WTC11 (cell line): ENCODE data around the gene TRMT10A. TPM values are rescaled to one million over a fixed set of nuclear protein-coding genes. Genes with fewer than 3 reads are reported as not detected.
A peak's percentile ranks its signal among the peaks of the same experiment; 100 is the strongest.

Source experiments
- ATAC-seq: fragments of 200-7000 bp; cut with Tn5 transposase; 2 replicates; pipeline ENCODE4 v1.10.0; 2021; ENCODE audit warnings: mild to moderate bottlenecking, moderate library complexity
- CTCF ChIA-PET: fragments of 300-600 bp; sonication (Branson Sonifier 250); formaldehyde crosslinking; loops from one replicate; lab custom pipeline; 2021; ENCODE audit warnings: antibody characterized with exemption; lab: Charles Lee
- POLR2A ChIA-PET: fragments of 350-600 bp; sonication (Branson Sonifier 250); formaldehyde crosslinking; loops from one replicate; lab custom pipeline; 2021; ENCODE audit warnings: antibody characterized with exemption; lab: Charles Lee
- DNase-seq: peaks from one replicate; pipeline ENCODE4 v3.0.0; 2021; ENCODE audit warnings: low spot score
- H3K27ac Mint-ChIP-seq: 2 replicates; pipeline ENCODE4 v1.8.0; 2021; ENCODE audit warnings: mixed read lengths
- H3K27me3 Mint-ChIP-seq: 2 replicates; pipeline ENCODE4 v1.8.0; 2021; ENCODE audit warnings: low read depth, mild to moderate bottlenecking, moderate library complexity, mixed read lengths
- H3K36me3 Mint-ChIP-seq: 2 replicates; pipeline ENCODE4 v1.8.0; 2021; ENCODE audit warnings: mixed read lengths
- H3K4me1 Mint-ChIP-seq: 2 replicates; pipeline ENCODE4 v1.8.0; 2022; ENCODE audit warnings: mixed read lengths
- H3K4me3 Mint-ChIP-seq: 2 replicates; pipeline ENCODE4 v1.8.0; 2021; ENCODE audit warnings: mild to moderate bottlenecking, moderate library complexity, mixed read lengths
- H3K9me3 Mint-ChIP-seq: 2 replicates; pipeline ENCODE4 v1.8.0; 2021; ENCODE audit warnings: mixed read lengths
- ARID4B ChIP-seq: sonication (generic); formaldehyde crosslinking; IDR thresholded peaks from 2 replicates; pipeline ENCODE4 v1.8.0; 2023; ENCODE audit warnings: missing genetic modification reagents, mild to moderate bottlenecking, borderline replicate concordance
- CREM ChIP-seq: sonication (generic); formaldehyde crosslinking; IDR thresholded peaks from 2 replicates; pipeline ENCODE4 v1.8.1; 2022; ENCODE audit warnings: mild to moderate bottlenecking, missing genetic modification reagents, moderate library complexity
- ELF4 ChIP-seq: sonication (generic); formaldehyde crosslinking; IDR thresholded peaks from 2 replicates; pipeline ENCODE4 v1.8.1; 2022; ENCODE audit warnings: low read depth, mild to moderate bottlenecking, moderate library complexity, missing genetic modification reagents
- ESRRA ChIP-seq: sonication (generic); formaldehyde crosslinking; IDR thresholded peaks from 2 replicates; pipeline ENCODE4 v1.8.1; 2022; ENCODE audit warnings: mild to moderate bottlenecking, missing genetic modification reagents, borderline replicate concordance
- FOXJ3 ChIP-seq: sonication (generic); formaldehyde crosslinking; IDR thresholded peaks from 2 replicates; pipeline ENCODE4 v1.9.0; 2021; ENCODE audit warnings: missing genetic modification reagents, mild to moderate bottlenecking, borderline replicate concordance
- GABPB1 ChIP-seq: sonication (generic); formaldehyde crosslinking; IDR thresholded peaks from 2 replicates; pipeline ENCODE4 v1.8.1; 2023; ENCODE audit warnings: mild to moderate bottlenecking, missing genetic modification reagents
- JAZF1 ChIP-seq: fragments of 250-450 bp; sonication (Bioruptor Pico); IDR thresholded peaks from 2 replicates; pipeline ENCODE4 v1.9.0; 2021; ENCODE audit warnings: moderate library complexity, mild to moderate bottlenecking, inconsistent platforms
- NR1H2 ChIP-seq: sonication (generic); formaldehyde crosslinking; IDR thresholded peaks from 2 replicates; pipeline ENCODE4 v1.9.0; 2021; ENCODE audit warnings: mild to moderate bottlenecking, moderate library complexity, missing genetic modification reagents
- OVOL2 ChIP-seq: fragments of 250-450 bp; sonication (Bioruptor Pico); IDR thresholded peaks from 2 replicates; pipeline ENCODE4 v1.9.0; 2021; ENCODE audit warnings: mild to moderate bottlenecking, borderline replicate concordance
- PREB ChIP-seq: sonication (generic); formaldehyde crosslinking; IDR thresholded peaks from 2 replicates; pipeline ENCODE4 v1.8.1; 2022; ENCODE audit warnings: mild to moderate bottlenecking, missing genetic modification reagents, moderate library complexity, borderline replicate concordance
- USF2 ChIP-seq: sonication (generic); formaldehyde crosslinking; IDR thresholded peaks from 2 replicates; pipeline ENCODE4 v1.8.1; 2023; ENCODE audit warnings: mild to moderate bottlenecking, missing genetic modification reagents, moderate library complexity
- ZBTB21 ChIP-seq: sonication (generic); formaldehyde crosslinking; IDR thresholded peaks from 2 replicates; pipeline ENCODE4 v1.8.1; 2023; ENCODE audit warnings: mild to moderate bottlenecking, missing genetic modification reagents, borderline replicate concordance
- ZNF396 ChIP-seq: fragments of 250-450 bp; sonication (Bioruptor Pico); IDR thresholded peaks from 2 replicates; pipeline ENCODE4 v1.8.0; 2021; ENCODE audit warnings: mild to moderate bottlenecking, moderate library complexity, borderline replicate concordance
- ZNF416 ChIP-seq: fragments of 250-450 bp; sonication (Bioruptor Pico); IDR thresholded peaks from 2 replicates; pipeline ENCODE4 v1.9.0; 2021; ENCODE audit warnings: mild to moderate bottlenecking, inconsistent platforms
- ZNF671 ChIP-seq: fragments of 250-450 bp; sonication (Bioruptor Pico); IDR thresholded peaks from 2 replicates; pipeline ENCODE4 v1.8.0; 2021; ENCODE audit warnings: mild to moderate bottlenecking
- total RNA-seq: library from RNA; stranded (reverse); gene quantifications from 3 replicates; pipeline ENCODE4 v1.2.3, GENCODE V29; 2021

The TRMT10A gene
- total RNA-seq, 1 experiment from 2014 or later = 3.7 TPM

- Mint-ChIP-seq H3K4me1 (peaks cover 9% of the 10 kb centered on the region), H3K27ac (no peak overlapping the region), H3K27me3 (no peaks in the 10 kb centered on the region), H3K36me3 (no peaks in the 10 kb centered on the region), H3K4me3 (no peak overlapping the region), H3K9me3 (no peaks in the 10 kb centered on the region)
- TF ChIP-seq NR1H2 (CRISPR knock-in tag) (no peak), JAZF1 (no peak), ELF4 (no peak), ZNF671 (CRISPR knock-in tag) (no peak), FOXJ3 (CRISPR knock-in tag) (no peak), ARID4B (CRISPR knock-in tag) (no peak), OVOL2 (no peak)
- ChIA-PET POLR2A (no interaction called here), CTCF (no interaction called here)
- no peak for ATAC-seq
- DNase-seq = no peak
These were observed 14.9 kb upstream of the TRMT10A start for GRCh38 chr4:99578714-99579113.

- H3K27ac Mint-ChIP-seq = peak within 1 kb of the TSS; percentile 89
- H3K27me3 Mint-ChIP-seq = peaks cover 4% of the 10 kb centered on the region; the same call in 1 of the 2 replicates
- H3K4me1 Mint-ChIP-seq = peaks cover 9% of the 10 kb centered on the region
- ChIA-PET POLR2A (no interaction called here), CTCF (interaction anchor here (1.1 kb wide), 2 partner anchors 11 to 104 kb away, joined by 3 to 4 read pairs; partner anchors contain the start of gene TRMT10A)
- no peaks in the 10 kb centered on the region for H3K9me3 Mint-ChIP-seq
- H3K4me3 Mint-ChIP-seq = peak within 1 kb of the TSS; percentile 22
- ATAC-seq (no peak), DNase-seq (no peak)
- no peaks in the 10 kb centered on the region for H3K36me3 Mint-ChIP-seq
- TF ChIP-seq GABPB1 (0 out of 2 replicates have a peak, but pooled peaks have one; percentile 16), ZNF396 (CRISPR knock-in tag) (no peak), ZBTB21 (CRISPR knock-in tag) (no peak), CREM (CRISPR knock-in tag) (no peak), ESRRA (CRISPR knock-in tag) (no peak), ZNF416 (no peak), NR1H2 (CRISPR knock-in tag) (no peak), PREB (CRISPR knock-in tag) (no peak), USF2 (CRISPR knock-in tag) (no peak)
- TF ChIP-seq, all 79 proteins: peak for 1
These were observed 10.9 kb upstream of the TRMT10A start, which contains the start of gene MTTP for GRCh38 chr4:99574530-99575324. Gene MTTP, plus strand, starts transcription at chr4:99574824. Its CDS starts 86 bp downstream, at chr4:99574910.
